ELF-1 (cell line): ENCODE measurements around the gene TPM4.
A peak's percentile ranks its signal among the peaks of the same experiment; 100 is the strongest.
"Not testable (repeated sequence)": the region's sequence is repeated elsewhere in the genome, so short reads cannot be mapped to it uniquely, and the experiment has no call there.

Experiments used
- DNase-seq: peaks from one replicate; pipeline ENCODE4 v3.0.0-alpha.2; 2016; ENCODE audit warnings: low read depth, low spot score

Gene TPM4

GRCh38 chr19:16076154-16076957 lies at the start of gene TPM4:
TSS of gene TPM4 (plus strand) at chr19:16076495. CDS start at chr19:16076566, 71 bp downstream.
- peak; percentile 97 for DNase-seq

- no peak for DNase-seq
Observed at GRCh38 chr19:16026756-16027155, 49.5 kb upstream of the TPM4 start.

GRCh38 chr19:16027528-16027927 lies 48.8 kb upstream of the TPM4 start:
- no peak for DNase-seq

GRCh38 chr19:16030155-16030554 lies 46.1 kb upstream of the TPM4 start:
- not testable (repeated sequence) for DNase-seq

GRCh38 chr19:16030964-16031871 lies 45.1 kb upstream of the TPM4 start:
- no peak for DNase-seq

- DNase-seq, result no peak
Observed at GRCh38 chr19:16031872-16032200, 44.5 kb upstream of the TPM4 start.

- no peak for DNase-seq
Observed at GRCh38 chr19:16032509-16033135, 43.7 kb upstream of the TPM4 start.

GRCh38 chr19:16033136-16033530 lies 43.2 kb upstream of the TPM4 start:
- DNase-seq, result no peak

GRCh38 chr19:16033721-16034120 lies 42.6 kb upstream of the TPM4 start:
- DNase-seq, result no peak

- no peak for DNase-seq
Observed at GRCh38 chr19:16034180-16034579, 42.1 kb upstream of the TPM4 start.

- DNase-seq, result no peak
Observed at GRCh38 chr19:16034958-16035560, 41.2 kb upstream of the TPM4 start.

- no peak for DNase-seq
Observed at GRCh38 chr19:16035601-16036297, 40.5 kb upstream of the TPM4 start.

- DNase-seq, result no peak
Observed at GRCh38 chr19:16036397-16036925, 39.8 kb upstream of the TPM4 start.

GRCh38 chr19:16036941-16037340 lies 39.4 kb upstream of the TPM4 start:
- no peak for DNase-seq

- no peak for DNase-seq
Observed at GRCh38 chr19:16037424-16038195, 38.7 kb upstream of the TPM4 start.

GRCh38 chr19:16038196-16038695 lies 38.0 kb upstream of the TPM4 start:
- DNase-seq, result no peak

- DNase-seq, result no peak
Observed at GRCh38 chr19:16039081-16039480, 37.2 kb upstream of the TPM4 start.

- no peak for DNase-seq
Observed at GRCh38 chr19:16039545-16039944, 36.8 kb upstream of the TPM4 start.

- no peak for DNase-seq
Observed at GRCh38 chr19:16040642-16041041, 35.7 kb upstream of the TPM4 start.
